Right renal pelvis (tissue), 4 donors: ENCODE results near the gene SPIRE1. TPM values are rescaled to one million over a fixed set of nuclear protein-coding genes. Genes with fewer than 3 reads are reported as not detected.
"Not testable (repeated sequence)": the region's sequence is repeated elsewhere in the genome, so short reads cannot be mapped to it uniquely, and the experiment has no call there.

Experiments
- DNase-seq, 4 donors: peaks; one replicate each; pipeline ENCODE4 v3.0.0-alpha.2; 2013; ENCODE audit warnings: low read depth in 4 of 4, low spot score in 3 of 4, missing footprints in 1 of 4
- polyA plus RNA-seq, 4 donors: library from polyadenylated mRNA; unstranded; fragments of 120-200 nt; gene quantifications; one replicate each; pipeline ENCODE4 v1.2.1, GENCODE V29; 2013; ENCODE audit not compliant: insufficient read length in 4 of 4

Gene SPIRE1
- polyA plus RNA-seq, 4 donors, result 29.1 to 35.1 (median 33.7) TPM

DNA sequence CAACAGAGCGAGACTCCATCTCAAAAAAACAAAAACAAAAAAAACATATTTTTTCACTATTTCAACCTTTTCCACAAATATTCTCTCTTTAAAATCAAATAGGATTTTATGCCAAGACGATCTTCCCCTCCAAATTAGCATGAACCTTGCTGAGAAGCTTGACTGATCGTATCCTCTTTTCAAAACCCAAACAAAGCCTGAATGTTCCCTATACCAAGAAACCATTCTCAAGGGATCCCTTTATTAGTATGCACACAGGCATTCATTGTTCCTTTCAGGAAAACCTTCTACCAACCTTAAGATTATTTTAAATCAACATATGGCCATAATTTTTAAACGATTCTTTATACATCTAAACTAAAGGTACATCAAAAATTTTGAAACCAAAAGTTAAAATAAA lies 6.3 kb downstream of the SPIRE1 start:
- no peak for DNase-seq

DNA sequence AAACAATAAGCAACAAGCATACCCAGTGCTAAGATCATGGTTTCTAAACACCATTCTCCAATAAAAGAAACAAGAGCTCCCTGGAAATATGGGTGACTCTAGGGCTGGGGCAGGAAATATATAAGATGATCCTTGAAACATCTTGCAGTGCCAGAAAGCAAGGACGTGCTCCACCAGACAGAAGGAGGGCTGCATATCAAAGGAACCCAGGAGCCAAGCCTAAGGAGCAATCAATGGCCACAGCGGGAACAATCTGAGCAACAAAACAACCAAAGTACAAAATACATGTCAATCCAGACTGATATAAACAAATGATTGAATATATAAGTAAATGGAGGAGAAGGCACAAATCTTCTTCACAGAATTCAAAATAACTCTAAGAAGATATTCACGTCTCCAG lies 10.1 kb downstream of the SPIRE1 start:
- no peak for DNase-seq

DNA sequence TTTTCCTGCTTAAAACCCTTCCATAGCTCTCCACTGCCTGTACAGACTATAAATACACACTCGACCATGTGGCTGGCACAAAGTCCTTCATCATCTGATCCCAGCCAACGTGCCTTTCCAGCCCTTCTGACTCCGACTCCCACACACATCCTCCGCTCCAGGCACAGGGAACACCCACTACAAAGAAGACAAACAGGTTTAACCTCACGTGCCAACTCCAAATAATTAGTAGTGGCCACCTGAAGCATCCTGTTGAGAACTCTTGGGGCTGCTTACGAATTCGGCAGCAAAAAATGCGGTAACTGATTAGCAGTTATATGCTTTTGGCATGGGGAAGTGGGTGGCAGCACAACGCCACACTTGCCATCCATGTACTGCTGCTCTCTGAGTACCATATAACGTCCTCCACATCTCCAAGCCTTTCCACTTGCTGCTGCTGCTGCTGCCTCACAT lies 12.1 kb downstream of the SPIRE1 start:
- peak in 1 of 4 donors; percentile 24 for DNase-seq

DNA sequence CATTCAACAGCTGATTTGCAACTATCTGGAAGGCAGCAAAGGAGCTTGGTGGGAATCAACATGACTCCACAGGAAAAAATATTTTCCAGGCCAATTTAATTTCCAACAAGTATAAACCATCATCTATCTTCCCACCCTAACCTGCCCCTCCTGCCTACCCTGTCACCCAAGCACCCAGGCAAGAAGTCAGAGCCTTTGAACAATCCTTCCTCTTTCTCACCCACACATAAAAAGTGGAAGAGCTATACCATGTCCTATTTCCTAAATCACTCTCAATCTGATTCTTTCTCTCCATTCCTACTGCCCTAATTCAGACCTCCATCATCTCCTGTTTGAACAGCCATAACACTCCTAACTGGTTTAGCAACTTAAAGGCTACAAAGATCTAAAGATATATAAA lies 12.7 kb downstream of the SPIRE1 start:
- DNase-seq, result no peak

DNA sequence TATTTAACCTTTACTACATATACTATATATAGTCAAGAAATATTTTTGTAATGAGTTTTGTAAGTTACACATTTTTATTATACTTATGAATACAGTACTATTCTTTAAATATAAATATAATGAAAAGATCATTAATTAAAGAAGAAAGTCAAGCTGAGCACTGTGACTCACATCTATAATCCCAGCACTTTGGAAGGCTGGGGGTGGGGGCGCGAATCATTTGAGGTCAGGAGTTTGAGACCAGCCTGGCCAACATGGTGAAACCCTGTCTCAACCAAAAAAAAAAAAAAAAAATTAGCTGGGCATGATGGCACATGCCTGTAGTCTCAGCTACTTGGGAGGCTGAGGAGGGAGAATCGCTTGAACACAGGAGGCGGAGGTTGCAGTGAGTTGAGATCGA lies 14.2 kb downstream of the SPIRE1 start:
- DNase-seq, result not testable (repeated sequence)

DNA sequence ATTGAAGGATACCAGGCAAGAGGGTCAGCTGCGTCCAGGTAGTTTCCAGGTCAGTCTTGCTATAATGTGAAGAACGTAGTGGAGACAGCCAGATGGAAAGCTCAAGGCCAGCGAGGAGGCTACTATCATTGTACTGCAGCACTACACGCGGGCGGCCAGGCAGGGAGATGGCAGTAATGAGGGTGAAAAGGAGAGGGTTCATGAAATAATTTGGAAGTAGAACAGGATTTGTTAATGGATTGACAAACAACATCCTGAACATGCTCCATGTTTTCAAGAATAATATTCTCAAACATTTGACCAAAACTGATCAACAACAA lies 17.1 kb downstream of the SPIRE1 start:
- DNase-seq, result no peak

DNA sequence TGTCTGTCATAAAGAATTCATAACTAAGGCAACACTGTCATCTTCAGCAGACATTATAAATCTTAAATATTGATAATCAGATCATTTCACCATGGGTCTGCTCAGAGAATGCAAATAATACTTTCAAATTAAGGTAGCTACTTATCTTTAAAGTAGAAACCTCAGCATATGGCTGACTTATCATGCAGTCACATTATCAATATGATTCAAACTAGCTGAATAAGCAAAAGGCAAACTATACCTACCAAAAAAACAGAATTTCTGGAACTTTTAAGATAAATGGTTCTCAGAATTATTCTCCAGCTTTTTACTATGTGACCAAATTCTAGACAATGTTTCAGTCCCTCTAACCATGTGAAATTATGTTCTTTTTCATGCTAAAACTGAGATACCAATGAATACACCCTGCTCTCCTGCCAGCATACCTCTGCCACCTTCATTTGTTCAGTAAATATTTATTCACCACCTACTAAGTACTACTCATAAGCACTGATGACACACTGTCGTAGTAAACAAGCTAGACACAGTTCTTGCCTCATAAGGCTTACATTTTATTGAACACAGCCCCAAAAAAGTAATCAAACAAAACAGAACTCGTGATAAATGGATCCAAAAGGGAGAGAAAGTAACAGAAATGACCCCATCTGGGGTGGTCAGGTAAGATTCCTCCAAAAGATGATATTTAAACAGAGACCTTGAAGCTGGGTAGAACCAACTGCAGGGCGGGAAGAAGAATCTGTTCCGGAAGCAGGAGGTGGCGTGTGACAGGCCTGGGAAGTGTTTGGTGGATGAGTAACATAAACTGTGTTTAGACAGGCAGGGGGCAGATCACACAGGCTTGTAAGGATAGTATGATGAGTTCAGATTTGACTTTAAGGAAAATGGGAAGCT lies 17.7 kb downstream of the SPIRE1 start:
- no peak for DNase-seq

DNA sequence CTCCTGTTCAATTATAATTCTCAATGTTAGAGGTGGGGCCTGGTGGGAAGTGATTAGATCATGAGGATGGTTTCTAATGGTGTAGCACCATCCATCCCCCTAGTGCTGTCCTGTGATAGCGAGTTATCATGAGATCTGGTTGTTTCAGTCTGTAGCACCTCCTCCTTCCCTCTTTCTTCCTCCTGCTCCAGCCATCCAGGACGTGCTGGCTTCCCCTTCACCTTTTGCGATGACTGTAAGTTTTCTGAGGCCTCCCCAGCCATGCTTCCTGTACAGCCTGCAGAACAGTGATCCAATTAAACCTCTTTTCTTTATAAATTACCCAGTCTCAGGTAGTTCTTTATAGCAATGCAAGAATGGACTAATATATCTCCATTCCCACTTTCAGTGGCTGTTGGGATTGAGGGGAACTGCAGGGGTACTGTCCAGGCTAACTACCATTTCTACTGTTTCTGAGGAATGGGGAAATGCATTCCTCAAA lies 19.2 kb downstream of the SPIRE1 start:
- no peak for DNase-seq

DNA sequence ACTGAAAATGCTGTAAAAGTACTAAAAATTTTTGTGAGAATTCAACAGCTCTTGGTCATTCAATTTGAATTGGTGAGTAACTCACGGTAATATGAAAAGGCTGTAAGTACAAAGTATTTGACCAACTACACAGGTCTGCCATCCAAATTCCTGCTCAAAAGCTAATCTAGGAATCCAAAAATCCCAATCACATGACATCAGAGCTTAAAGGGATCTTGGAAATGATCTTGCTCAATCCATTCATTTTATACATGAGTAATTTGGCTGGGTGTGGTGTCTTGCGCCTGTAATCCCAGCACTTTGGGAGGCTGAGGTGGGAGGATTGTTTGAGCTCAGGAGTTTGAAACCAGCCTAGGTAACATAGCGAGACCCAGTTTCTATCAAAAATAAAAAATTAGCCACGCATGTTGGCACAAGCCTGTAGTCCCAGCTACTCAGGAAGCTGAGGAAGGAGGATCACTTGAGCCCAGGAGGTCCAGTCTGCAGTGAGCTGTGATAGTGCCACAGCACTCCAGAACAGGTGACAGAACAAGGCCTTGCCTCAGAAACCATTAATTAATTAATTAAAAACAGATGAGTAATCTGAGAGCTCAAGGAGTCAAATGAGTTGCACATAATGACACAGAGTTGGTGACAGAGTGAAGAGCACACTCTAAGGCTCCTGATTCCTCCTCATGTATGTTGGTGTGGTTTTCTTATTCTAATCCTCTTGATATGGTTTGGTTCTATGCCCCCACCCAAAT lies 19.8 kb downstream of the SPIRE1 start:
- no peak for DNase-seq

DNA sequence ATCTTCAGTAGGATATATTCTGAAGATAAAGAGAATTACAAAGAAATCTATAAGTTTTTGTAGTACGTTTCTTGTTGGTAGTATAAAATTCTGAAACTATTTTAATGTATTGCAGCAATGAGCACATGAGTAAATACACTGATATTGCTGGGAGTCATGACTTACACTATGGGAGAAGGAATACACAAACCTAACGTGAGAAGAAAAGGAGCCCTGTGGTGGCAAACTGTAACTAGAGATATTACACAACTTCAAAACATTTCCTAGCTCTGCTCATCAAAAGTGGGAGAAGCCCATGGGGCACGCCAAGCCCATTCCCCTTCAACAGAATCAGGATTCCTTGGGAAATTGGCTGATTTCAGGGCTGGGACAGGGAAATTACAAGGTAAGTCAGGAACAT lies 20.5 kb downstream of the SPIRE1 start:
- DNase-seq, result no peak

DNA sequence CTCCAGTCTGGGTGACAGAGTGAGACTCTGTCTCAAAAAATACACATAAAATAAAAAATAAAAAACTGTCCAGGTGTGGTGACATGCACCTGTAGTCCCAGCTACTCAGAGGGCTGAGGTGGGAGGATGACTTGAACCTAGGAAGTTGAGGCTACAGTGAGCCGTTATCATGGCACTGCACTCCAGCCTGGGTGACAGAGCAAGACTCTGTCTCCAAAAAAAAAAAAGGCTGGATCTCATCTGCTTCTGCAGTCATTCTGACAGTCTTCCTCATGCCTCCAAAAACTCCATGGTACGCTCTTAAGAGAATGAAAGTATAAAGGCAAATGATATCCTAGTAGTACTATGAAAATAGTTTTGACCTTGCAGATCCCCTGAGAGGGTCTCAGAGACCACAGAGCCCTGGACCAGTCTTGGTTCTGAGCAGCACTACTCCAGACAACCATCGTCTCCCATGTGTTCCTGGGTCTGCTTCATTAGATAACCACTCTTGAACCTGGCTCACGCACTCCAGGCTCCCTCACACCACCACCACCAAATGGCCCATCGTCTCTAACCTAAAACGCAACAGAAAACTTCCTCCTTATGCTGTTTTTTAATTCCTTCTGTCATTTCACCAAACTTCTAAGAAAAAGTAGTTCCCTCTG lies 26.0 kb downstream of the SPIRE1 start:
- DNase-seq, result no peak

DNA sequence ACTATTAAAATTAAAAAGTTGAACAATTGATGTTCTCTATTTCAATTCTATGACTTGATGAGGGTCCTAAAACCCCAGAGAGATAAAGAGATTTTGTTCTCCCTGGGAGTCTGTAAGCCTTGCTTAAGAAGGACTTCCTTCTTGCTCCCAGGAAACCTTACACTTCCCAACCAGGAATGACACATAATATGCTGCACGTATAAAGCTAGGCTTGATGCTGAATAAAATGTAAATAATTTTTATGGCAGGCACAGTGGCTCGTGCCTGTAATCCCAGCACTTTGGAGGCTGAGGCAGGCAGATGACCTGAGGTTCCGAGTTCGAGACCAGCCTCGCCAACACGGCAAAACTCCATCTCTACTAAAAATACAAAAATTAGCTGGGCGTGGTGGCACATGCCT lies 27.8 kb downstream of the SPIRE1 start:
- DNase-seq, result no peak

DNA sequence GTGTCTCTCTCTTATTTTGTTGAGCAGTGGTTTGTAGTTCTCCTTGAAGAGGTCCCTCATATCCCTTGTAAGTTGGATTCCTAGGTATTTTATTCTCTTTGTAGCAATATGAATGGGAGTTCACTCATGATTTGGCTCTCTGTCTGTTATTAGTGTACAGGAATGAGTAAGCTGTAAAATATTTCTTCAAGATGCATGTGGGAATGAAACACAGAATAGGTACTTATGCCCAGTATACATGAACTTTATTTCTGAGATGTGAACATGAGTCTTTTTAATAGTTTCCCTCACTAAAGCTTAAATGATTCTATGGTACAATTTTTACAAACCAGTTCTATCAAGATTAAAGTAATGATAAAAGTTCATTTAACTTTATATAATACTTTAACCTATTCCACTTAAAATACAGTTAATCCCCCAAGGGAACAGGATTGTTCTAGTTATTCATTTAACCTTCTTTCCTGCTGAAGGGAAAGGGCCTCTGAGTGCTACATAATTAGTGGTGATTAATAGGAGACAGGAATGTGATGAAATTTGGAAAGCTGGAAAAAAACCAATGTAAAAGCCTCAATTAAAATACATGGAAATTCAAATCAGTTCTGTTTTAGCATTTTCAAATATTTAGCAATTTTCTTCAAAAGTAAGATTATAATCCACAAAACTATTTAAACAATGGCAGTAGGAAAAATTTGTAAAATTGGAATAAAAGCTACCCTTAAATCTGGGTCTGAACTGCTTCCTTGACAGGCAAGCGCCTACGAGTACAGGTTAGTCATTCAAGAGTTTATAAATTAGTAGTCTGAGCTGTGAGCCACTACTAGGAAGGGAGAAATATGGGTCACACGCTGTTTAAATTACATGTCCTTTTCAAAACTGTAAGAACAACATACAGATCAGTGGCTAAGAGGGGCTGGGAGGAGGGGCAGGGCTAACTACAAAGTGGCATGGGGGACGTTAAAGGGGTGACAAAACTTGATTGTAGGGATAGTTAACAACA lies 28.9 kb downstream of the SPIRE1 start:
- no peak for DNase-seq

DNA sequence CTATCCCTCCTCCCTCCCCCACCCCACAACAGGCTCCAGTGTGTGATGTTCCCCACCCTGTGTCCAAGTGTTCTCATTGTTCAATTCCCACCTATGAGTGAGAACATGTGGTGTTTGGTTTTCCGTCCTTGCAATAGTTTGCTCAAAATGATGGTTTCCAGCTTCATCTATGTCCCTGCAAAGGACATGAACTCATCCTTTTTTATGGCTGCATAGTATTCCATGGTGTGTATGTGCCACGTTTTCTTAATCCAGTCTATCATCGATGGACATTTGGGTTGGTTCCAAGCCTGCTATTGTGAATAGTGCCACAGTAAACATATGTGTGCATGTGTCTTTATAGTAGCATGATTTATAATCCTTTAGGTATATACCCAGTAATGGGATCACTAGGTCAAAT lies 30.7 kb downstream of the SPIRE1 start:
- DNase-seq, result not testable (repeated sequence)

DNA sequence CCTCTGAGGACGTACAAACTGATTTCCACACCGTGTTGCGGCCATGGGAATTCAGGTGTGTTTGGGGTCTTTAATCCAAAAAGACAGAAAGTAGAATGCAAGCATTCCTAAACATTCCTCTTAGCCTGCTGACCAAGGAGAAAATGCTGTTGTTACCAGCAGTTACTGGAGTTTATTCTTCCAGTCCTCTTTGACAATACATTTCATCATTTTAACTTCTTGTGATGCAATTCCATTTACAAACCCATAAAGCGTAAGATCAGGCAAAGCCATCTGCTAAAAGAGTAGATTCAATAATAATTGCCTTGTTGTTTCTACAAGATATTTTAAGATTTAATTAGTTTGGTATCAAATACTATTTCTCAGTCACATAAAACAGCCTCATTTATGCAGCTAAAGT lies 32.7 kb downstream of the SPIRE1 start:
- DNase-seq, result no peak

DNA sequence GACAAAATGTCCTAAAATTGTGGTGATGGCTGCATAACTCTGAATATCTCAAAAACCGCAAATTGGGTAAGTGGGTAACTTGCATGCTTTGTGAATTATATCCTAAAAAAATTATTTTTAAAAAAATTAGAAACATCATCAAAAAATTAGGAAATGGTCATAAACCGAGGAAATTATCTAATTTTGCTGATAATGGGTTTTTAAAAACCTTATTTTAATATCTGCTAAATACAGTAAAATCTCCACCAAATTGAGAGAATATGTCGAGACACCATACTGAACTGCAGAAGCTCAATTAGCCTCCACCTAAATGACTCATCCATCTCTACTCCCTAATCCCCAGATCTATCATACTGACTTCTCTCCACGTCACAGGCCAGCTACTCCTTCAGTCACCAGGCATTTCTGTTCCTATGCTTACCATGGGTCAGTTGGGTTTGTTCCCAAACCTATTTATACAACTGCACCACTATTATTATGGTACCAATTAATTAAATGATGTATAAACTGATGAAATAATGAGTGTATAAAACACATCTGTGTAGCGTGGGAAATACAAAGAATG lies 36.1 kb downstream of the SPIRE1 start:
- DNase-seq, result no peak

DNA sequence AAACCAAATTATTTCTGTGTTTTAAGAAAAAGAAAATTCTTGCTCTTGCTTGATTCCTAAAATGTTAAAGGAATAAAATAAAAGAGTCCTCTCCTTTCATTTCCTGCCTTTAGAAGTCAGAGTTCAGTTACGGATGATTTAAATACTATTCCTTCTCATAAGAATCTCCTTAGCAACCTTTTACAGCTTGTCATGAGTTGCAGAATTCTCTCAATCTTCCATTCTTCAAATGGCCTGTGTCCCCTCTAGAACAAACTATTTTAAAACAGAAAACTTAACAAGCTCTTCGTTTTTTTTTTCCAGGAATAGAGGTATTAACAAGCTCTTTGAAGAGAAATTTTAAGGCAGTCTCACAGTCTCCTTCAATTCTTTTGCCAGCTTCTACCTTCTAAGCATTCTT lies 42.2 kb downstream of the SPIRE1 start:
- DNase-seq, result no peak

DNA sequence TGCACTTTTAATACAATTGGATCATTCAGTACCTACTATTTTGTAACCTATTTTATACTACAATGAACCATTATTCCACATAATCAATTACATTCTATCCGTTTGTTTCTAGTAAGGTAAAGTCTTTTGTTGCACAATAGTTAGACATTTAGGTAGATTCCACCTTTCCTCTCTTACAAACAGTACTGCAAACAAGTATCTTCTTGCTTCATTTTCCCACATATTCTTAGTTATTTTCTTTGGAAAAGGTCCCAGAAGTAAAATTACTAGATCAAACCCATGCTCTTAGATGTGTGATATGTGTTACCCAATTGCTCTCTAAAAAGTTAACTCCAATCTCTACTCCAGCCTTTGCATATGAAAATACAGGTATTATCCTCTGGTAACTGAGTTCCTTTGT lies 49.6 kb downstream of the SPIRE1 start:
- DNase-seq, result no peak

DNA sequence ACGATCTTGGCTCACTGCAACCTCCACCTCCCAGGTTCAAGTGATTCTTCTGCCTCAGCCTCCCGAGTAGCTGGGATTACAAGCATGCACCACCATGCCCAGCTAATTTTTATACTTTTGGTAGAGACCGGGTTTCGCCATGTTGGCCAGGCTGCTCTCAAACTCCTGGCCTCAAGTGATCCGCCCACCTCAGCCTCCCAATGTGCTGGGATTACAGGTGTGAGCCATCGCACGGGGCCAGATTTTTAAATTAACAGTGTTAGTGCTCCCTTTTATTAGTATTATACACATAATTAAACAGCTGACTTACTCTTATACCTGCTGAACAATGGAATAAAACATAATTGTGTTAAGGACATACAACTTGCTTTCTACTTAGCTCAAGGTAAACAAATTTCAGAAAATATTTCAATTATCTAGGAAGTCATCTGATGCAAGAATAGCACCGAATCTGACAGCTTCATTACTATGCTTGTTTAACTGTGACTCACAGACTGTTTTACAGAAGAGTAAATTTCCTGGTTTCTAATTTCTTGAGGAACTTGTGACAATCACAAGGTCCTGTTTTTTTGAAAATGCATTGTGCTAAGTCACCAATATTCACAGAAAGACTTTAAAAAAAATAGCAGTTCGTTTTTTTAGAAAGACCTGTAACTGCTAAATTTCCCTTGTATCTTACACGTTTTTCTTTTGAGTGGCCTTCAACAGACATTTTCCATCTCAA lies 51.2 kb downstream of the SPIRE1 start:
- DNase-seq, result no peak
